ENCODE results near the gene FRRS1L.

FRRS1L gene

GRCh38 chr9:109166771-109167601 lies at the start of gene FRRS1L:
Gene FRRS1L (minus strand): TSS chr9:109167249. CDS start chr9:109167138, 111 bp downstream.
- no peak for DNase-seq (ENCODE audit: low read depth in 2 of 2)

- no peak for DNase-seq (ENCODE audit: low read depth in 2 of 2)
Observed at GRCh38 chr9:109214414-109214813, 47.4 kb upstream of the FRRS1L start.

DNA sequence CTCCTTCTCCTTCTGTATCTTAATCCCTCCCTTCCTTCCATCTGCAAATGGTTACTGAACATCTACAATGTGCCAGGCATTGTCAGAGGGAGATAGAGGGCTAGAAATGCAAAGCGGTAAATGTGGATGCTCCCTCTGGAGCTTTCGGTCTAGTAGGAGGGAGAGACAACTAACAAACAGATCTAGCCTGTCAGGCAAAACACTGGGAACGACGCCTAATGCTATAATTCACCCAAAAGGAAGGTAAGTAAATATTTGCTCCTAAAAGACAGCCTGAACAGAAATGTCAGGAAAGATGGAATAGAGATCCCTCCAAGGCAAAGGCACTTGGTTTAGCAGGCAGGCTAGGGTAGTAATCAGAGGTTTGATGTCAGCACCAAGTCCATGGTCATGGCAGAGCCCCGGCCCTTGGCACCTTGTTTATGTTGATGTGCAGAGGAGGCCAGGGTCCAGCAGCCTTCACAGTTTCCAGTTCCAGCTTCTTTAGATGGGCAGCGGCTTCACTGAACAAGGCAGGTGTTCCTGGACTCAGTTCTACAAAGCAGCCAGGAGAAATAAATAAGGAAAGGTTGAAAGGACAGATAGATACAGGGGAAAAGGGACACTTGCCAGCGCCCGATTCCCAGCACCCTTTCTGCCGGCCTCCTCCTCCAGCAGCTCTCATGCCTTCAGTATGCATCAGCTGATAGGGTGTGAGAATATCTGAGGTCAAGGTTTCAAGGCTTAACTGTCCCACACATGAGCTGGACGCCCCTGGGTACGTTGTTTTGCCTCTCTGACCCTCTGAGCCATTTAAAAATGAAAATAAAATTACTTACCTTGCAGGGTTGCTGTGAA lies 46.5 kb upstream of the FRRS1L start:
- DNase-seq (ENCODE audit: low read depth in 2 of 2), result no peak

- no peak for DNase-seq (ENCODE audit: low read depth in 2 of 2)
Observed at GRCh38 chr9:109212768-109213167, 45.7 kb upstream of the FRRS1L start.

DNA sequence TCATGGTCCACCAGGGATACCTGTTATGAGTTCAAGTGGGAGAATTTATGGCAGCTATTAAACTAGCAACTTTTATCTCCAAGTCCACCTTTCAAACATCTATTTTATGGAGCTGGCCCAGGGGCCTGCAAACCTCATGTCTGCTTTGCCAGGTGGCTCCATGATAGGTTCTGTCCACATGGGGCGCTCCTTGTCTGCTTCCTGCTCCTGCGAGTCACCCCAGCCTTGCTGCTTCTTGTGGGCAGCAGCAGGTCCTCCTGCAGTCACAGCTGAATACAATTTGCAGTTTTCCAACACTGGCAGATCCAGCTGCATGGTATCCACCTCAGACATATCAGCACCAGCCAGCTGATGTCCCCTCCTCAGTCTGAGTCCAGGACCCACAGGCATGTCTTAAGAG lies 39.6 kb upstream of the FRRS1L start:
- no peak for DNase-seq (ENCODE audit: low read depth in 2 of 2)

DNA sequence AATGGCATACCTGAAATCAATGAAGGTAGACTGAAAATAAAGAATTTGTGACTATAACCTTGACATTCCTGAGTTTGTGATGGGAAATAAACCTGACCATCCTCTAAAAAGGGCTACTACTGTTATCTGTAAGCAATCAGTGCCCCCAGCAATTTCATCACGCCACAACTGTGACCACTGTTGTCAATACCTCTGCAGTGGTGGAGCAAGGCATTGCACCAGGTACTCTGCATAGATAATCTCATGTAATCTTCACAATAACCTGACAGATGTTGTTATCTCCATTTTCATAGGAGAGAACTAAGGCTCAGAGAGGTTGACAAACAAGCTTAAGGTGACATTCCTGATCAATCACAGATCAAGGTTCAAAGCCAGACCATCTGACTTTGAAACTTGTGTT lies 38.5 kb upstream of the FRRS1L start:
- DNase-seq (ENCODE audit: low read depth in 2 of 2), result no peak

DNA sequence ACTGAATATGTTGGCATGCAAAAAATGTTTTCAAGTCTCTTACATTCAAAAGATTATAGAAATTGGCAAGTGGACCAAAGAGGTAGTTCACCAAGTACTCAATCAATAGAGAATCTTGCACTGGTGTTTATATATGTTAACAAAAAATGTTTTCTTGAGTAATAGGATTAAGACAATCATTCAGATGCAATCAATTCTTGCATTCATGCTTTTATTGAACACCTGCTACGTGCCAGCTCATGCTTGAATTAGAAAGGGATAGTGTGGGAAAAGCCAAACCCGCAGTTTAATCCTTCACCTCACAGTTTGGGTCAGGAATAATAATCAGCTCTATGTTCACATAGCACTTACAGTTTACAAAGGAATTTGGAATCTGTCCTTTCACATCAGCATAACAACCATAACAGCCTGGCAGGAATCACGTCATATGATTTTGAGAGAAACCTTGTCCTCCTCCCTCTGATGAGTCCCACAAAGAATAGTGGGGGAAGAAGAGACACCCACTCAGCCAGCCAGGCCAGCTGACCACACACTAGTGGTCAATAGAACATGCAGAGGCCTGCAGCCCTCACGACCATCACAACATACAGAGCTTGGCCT lies 36.8 kb upstream of the FRRS1L start:
- no peak for DNase-seq (ENCODE audit: low read depth in 2 of 2)

- no peak for DNase-seq (ENCODE audit: low read depth in 2 of 2)
Observed at GRCh38 chr9:109199676-109200075, 32.6 kb upstream of the FRRS1L start.

DNA sequence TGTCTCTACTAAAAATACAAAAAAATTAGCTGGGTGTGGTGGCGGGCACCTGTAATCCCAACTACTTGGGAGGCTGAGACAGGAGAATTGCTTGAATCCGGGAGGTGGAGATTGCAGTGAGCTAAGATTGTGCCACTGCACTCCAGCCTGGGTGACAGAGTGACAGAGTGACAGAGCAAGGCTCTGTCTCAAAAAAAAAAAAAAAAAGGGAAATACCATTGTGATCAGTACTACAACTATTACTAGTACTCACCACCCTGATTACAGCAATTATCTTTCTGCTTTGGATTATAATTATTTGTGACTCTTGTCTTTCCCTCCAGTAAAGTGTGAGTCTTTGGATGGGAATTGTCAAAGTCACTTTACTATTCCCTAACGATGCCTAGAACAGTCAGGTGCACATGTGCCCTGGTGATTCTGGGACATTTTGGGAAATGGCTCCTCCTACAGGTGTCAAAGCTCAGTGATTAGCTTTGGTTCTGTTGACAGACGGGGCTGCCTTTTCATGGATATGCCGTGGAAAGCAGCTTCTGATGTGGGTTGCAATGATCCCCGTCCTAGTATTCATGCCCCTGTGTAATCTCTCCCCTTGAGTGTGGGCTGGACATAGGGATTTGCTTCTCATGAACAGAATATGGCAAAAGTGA lies 31.8 kb upstream of the FRRS1L start:
- no peak for DNase-seq (ENCODE audit: low read depth in 2 of 2)

GRCh38 chr9:109193974-109194556 lies 27.0 kb upstream of the FRRS1L start:
- no peak for DNase-seq (ENCODE audit: low read depth in 2 of 2)

- DNase-seq (ENCODE audit: low read depth in 2 of 2), result no peak
Observed at GRCh38 chr9:109192732-109193361, 25.8 kb upstream of the FRRS1L start.

GRCh38 chr9:109191746-109192145 lies 24.7 kb upstream of the FRRS1L start:
- no peak for DNase-seq (ENCODE audit: low read depth in 2 of 2)

DNA sequence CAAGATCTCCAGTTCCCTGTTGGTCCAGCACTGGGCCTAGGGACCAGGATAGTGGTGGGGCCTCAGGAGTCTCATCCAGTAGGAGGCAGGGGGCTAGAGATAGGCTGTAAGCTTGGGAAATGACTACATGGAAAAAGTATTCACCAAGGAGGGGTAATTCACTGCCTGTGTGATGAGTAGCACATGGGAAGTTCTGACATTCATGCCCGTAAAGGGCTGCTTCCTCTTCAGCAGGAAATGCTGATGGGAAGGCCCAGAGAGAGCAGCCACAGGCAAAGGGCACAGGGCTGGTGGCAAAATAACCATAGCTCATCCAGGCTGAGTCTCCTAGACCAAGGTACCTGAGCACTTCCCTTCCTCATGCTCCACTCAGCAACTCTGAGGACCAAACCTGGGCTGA lies 23.1 kb upstream of the FRRS1L start:
- no peak for DNase-seq (ENCODE audit: low read depth in 2 of 2)

- DNase-seq (ENCODE audit: low read depth in 2 of 2), result no peak
Observed at GRCh38 chr9:109186857-109187520, 19.9 kb upstream of the FRRS1L start.

DNA sequence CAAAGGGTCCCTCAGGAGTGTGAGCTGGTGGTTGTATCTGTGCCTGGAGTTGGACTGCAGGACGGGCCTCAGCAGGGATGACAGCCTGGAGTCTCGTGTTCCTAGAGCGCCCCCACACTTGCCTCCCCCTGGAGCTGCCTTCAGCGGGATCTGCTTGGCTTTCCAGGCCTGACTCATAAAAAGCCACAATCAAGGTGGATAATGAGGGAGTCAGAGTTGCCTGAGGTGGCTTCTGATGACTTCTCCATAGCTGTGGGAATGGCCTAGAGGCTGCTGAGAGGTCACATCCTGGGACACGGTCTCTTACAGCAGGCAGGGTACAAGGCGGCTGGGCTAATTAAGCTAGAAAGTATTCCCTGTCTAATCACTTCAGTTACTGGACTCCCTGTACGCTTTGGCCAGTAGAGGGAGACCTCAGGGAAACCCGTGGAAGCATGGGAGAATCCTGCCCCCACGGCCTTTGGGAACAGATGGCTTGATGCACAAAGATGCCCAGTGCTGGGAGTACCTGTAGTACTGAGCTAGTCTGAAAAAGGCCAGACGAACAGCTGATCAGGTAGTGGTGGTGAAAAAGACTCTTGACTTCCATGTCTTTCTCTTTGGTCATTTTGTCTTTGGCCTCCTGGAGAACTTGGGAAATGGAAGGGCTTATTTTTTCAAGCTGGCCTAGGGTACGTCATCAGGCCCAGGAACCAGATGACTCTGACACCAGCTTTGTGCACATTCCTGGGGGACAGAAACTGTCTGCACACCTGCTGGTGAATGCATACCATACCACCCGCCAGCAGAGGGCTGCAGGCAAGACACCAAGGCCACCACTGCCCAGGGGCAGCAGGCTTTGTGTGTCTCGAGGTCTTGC lies 16.1 kb upstream of the FRRS1L start:
- no peak for DNase-seq (ENCODE audit: low read depth in 2 of 2)

DNA sequence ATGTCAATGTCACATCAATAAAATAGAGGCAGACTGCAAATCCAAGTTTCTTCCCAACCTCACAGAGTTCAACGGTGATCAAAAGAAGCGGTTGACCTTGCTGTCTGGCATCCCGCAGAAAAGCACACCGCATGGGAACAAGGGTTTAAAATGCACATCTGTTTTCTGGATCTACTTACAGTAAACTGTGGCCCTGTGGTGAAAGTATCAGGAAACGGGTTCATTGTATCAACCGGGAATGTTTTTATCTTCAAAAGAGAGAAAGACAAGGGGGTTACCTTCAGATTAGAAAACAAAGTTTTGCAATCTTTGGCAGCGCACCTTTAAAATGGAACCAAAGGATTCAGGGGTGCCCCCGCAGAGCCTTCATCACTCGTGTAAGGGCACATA lies 15.5 kb upstream of the FRRS1L start:
- DNase-seq (ENCODE audit: low read depth in 2 of 2), result no peak

DNA sequence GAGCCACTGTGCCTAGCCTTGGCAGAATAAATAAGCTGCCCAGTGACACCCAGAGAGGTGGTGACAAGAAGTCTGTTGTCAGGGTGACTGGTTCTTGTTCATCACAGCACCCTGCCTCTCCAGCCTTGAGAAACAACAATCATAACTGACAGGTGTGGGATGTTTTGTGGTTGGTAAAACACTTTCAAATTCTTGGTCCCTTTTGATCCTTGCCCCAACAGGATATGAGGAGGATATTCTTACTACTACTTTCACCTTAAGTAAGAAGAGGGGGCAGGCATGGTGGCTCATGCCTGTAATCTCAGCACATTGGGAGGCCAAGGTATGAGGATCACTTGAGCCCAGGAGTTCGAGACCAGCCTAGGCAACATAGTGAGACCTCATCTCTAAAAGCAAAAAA lies 14.2 kb upstream of the FRRS1L start:
- no peak for DNase-seq (ENCODE audit: low read depth in 2 of 2)

DNA sequence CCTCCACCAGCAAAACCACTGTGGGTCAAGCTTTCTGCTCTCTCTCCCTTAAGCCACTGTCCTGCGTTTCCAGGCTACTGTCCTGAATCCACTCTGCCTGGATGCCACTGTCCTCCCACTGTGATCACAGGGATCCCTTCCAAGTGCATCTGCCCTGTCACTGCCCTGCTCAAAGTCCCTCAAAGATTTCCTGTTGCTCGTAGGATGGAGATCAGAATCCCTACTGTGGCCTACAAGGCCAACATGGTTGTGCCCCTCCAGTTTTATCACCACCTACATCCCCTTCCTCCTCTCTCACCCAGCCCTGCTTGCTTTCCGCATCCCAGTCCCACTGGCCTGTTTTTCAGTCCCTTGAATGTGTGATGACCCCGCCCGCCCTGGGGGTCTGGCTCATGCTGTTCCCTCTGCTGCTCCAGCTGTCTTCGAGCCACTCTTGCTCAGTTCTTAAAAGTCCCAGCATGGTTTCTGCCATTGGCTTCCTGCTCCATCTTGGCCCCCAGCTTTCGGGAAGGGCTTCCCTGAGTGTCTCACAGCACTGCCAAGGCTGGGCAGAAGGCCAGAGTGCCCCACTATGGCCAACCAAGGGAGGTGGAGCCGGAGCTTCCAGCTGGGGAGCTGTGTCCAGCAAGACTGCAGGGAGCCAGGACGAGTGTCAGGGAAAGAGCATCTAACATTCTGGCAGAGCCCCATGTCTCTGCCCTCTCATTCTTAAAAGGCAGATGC lies 12.9 kb upstream of the FRRS1L start:
- no peak for DNase-seq (ENCODE audit: low read depth in 2 of 2)

- no peak for DNase-seq (ENCODE audit: low read depth in 2 of 2)
Observed at GRCh38 chr9:109176963-109177362, 9.9 kb upstream of the FRRS1L start.

Measured in activated CD8-positive, alpha-beta memory T cell treated with anti-CD3 and anti-CD28 coated beads for 4 hours (primary cell).